Thyroid gland (tissue), 4 donors: ENCODE data around the gene DEK. TPM values are rescaled to one million over a fixed set of nuclear protein-coding genes. Genes with fewer than 3 reads are reported as not detected.
"Not testable (repeated sequence)": the region's sequence is repeated elsewhere in the genome, so short reads cannot be mapped to it uniquely, and the experiment has no call there.

Source experiments
- DNase-seq, 2 donors: peaks; one replicate each; pipeline ENCODE4 v3.0.0-alpha.2; 2019
- H3K27ac ChIP-seq, 3 donors: fragments of 200-600 bp; sonication (generic); 1 replicate in 2 of 3; 2 replicates in 1 of 3; pipeline ENCODE4 v1.5.1; 2016 to 2019; ENCODE audit warnings: mild to moderate bottlenecking in 1 of 3, moderate library complexity in 1 of 3
- H3K27me3 ChIP-seq: fragments of 200-600 bp; sonication (generic); one replicate; pipeline ENCODE4 v1.5.1; 2019
- H3K36me3 ChIP-seq, 2 donors: fragments of 200-600 bp; sonication (generic); one replicate each; pipeline ENCODE4 v1.5.1; 2016 to 2019
- H3K4me1 ChIP-seq, 2 donors: fragments of 200-600 bp; sonication (generic); one replicate each; pipeline ENCODE4 v1.5.1; 2017 to 2019
- H3K4me3 ChIP-seq, 3 donors: fragments of 200-600 bp; sonication (generic); replicated peaks in 1 of 3; 1 replicate in 2 of 3; 2 replicates in 1 of 3; pipeline ENCODE4 v1.5.1; 2016; ENCODE audit warnings: mild to moderate bottlenecking in 1 of 3
- H3K9me3 ChIP-seq: fragments of 200-600 bp; sonication (generic); one replicate; pipeline ENCODE4 v1.5.1; 2017
- POLR2A ChIP-seq, 2 donors: fragments of 450-650 bp; IDR thresholded peaks; one replicate each; pipeline ENCODE4 v1.6.1; 2017; ENCODE audit warnings: antibody characterized with exemption in 2 of 2, mild to moderate bottlenecking in 2 of 2, moderate library complexity in 1 of 2
- WGBS, 2 donors: methylation state at CpG; one replicate each; pipeline ENCODE4 v1.1.5; 2017; 5-methylcytosine and 5-hydroxymethylcytosine counted together
- intact Hi-C: fragments of 100-400 bp; cut with DNase I; formaldehyde crosslinking; loops from one replicate; pipeline ENCODE4 v1.15.1; 2023
- total RNA-seq, 4 donors: library from RNA; depleted of rRNA; stranded (reverse); fragments of >200 nt; gene quantifications; one replicate each; pipeline ENCODE4 v1.2.3, GENCODE V29; 2016
- TF ChIP-seq, protein P1 (sequence below), 6 experiments: fragments of 200-600 bp in 3 of 6; fragments of 450-650 bp in 3 of 6; sonication (generic) in 3 of 6; IDR thresholded peaks; one replicate each; pipeline ENCODE4 v1.5.1; 2016 to 2019; ENCODE audit warnings: antibody characterized with exemption in 6 of 6, mild to moderate bottlenecking in 2 of 6, inconsistent platforms in 1 of 6, moderate library complexity in 1 of 6

The DEK gene
- total RNA-seq, 4 donors from 2014 or later = 165 to 211 (median 207) TPM

DNA sequence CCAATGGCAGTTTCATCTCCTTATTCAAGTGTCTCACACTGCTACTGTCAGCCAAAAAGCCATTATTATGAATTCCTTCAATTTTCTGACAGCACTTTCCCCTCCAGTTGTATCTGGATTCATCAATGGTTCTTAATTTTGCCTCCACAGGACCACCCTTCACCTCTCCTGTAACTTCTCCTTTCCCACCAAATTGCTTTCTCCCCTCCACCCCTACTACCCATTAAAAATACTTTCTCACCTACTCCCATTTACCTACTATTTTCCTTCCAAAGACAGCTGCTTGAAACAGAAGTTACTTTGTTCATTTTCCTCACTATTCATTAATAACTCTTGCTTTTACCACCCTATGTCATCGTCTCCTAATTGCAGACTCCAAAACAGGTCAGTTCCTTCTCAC, 29.8 kb downstream of the DEK start:
- Histone ChIP-seq H3K9me3 (no peaks in the 10 kb centered on the region), H3K4me3 (no peak overlapping the region), H3K4me1 (no peaks in the 10 kb centered on the region), H3K27ac (no peak overlapping the region), H3K27me3 (no peaks in the 10 kb centered on the region), H3K36me3 (peaks cover 20 to 25% of the 10 kb centered on the region in 2 donors)
- TF ChIP-seq POLR2A (IDR thresholded peaks at IDR 0.05) = no peak
- TF ChIP-seq, protein P1, sequence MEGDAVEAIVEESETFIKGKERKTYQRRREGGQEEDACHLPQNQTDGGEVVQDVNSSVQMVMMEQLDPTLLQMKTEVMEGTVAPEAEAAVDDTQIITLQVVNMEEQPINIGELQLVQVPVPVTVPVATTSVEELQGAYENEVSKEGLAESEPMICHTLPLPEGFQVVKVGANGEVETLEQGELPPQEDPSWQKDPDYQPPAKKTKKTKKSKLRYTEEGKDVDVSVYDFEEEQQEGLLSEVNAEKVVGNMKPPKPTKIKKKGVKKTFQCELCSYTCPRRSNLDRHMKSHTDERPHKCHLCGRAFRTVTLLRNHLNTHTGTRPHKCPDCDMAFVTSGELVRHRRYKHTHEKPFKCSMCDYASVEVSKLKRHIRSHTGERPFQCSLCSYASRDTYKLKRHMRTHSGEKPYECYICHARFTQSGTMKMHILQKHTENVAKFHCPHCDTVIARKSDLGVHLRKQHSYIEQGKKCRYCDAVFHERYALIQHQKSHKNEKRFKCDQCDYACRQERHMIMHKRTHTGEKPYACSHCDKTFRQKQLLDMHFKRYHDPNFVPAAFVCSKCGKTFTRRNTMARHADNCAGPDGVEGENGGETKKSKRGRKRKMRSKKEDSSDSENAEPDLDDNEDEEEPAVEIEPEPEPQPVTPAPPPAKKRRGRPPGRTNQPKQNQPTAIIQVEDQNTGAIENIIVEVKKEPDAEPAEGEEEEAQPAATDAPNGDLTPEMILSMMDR (IDR thresholded peaks at IDR 0.05) = no peak
- intact Hi-C loops = no loop called here
- DNase-seq = no peak
- 92 to 93% methylated on average over 1 of the region's 1 CpG for WGBS, 2 donors

DNA sequence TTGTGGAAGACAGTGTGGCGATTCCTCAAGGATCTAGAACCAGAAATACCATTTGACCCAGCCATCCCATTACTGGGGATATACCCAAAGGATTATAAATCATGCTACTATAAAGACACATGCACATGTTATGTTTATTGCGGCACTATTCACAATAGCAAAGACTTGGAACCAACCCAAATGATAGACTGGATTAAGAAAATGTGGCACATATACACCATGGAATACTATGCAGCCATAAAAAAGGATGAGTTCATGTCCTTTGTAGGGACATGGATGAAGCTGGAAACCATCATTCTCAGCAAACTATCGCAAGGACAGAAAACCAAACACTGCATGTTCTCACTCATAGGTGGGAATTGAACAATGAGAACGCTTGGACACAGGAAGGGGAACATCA, 30.6 kb downstream of the DEK start:
- H3K27me3 ChIP-seq, DNase-seq, H3K9me3 ChIP-seq, intact Hi-C loops, H3K27ac ChIP-seq, H3K4me3 ChIP-seq, H3K4me1 ChIP-seq: not testable (repeated sequence)
- peaks cover 26 to 29% of the 10 kb centered on the region in 2 donors for H3K36me3 ChIP-seq
- WGBS, 2 donors = 94 to 99% methylated on average over 4 of the region's 4 CpGs

GRCh38 chr6:18231856-18232255, 32.5 kb downstream of the DEK start:
- intact Hi-C loops = not testable (repeated sequence)
- WGBS, 2 donors = 96 to 98% methylated on average over 7 of the region's 7 CpGs

GRCh38 chr6:18228590-18228989, 35.7 kb downstream of the DEK start:
- H3K9me3 ChIP-seq, intact Hi-C loops, H3K27ac ChIP-seq, H3K27me3 ChIP-seq, DNase-seq, H3K4me3 ChIP-seq: not testable (repeated sequence)
- WGBS, 2 donors = 93 to 98% methylated on average over 9 to 14 of the region's 14 CpGs
- peaks cover 19 to 30% of the 10 kb centered on the region in 2 donors for H3K36me3 ChIP-seq
- peaks cover 0 to 10% of the 10 kb centered on the region in 2 donors for H3K4me1 ChIP-seq

More at GRCh38 chr6:18231856-18232255, 32.5 kb downstream of the DEK start:
- H3K36me3 ChIP-seq = peaks cover 34 to 42% of the 10 kb centered on the region in 2 donors
- not testable (repeated sequence) for H3K4me3 ChIP-seq, H3K4me1 ChIP-seq, H3K27me3 ChIP-seq, H3K9me3 ChIP-seq, H3K27ac ChIP-seq, DNase-seq

GRCh38 chr6:18227166-18227565, 37.2 kb downstream of the DEK start:
- DNase-seq, H3K9me3 ChIP-seq, H3K4me3 ChIP-seq, H3K27me3 ChIP-seq, intact Hi-C loops: not testable (repeated sequence)
- H3K4me1 ChIP-seq = peaks cover 5 to 14% of the 10 kb centered on the region in 2 donors
- peaks cover 19 to 30% of the 10 kb centered on the region in 2 donors for H3K36me3 ChIP-seq
- H3K27ac ChIP-seq = peak overlapping the region in 1 of 3 donors; percentile 25
- WGBS, 2 donors = 90 to 96% methylated on average over 9 of the region's 9 CpGs

GRCh38 chr6:18226451-18227105, 37.8 kb downstream of the DEK start:
- H3K9me3 ChIP-seq, H3K27me3 ChIP-seq, intact Hi-C loops, H3K4me3 ChIP-seq: not testable (repeated sequence)
- H3K4me1 ChIP-seq = peaks cover 5 to 14% of the 10 kb centered on the region in 2 donors
- 75 to 87% methylated on average over 5 of the region's 5 CpGs for WGBS, 2 donors
- peak in 1 of 2 donors; percentile 36 for DNase-seq
- H3K36me3 ChIP-seq = peaks cover 21 to 31% of the 10 kb centered on the region in 2 donors
- peak overlapping the region in 2 of 3 donors; percentile 25 to 35 for H3K27ac ChIP-seq

DNA sequence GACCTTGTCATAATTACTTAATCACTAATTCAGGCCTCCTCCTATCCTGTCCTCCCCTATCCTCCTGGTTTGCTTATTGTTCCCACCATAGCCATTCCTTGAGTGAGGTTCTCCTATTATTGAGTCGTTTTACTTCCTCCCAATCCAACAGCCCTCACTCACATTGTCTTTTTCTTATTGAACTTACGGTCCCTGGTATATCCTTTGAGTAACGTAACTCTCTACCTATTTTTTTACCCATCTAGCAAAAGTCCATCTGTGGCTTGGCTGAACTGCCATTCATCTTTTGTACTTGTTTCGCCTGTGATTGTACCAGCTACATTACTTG, 43.1 kb downstream of the DEK start:
- DNase-seq = no peak
- intact Hi-C loops = no loop called here
- 94 to 97% methylated on average over 4 of the region's 4 CpGs for WGBS, 2 donors
- Histone ChIP-seq H3K27ac (no peak overlapping the region), H3K27me3 (no peaks in the 10 kb centered on the region), H3K4me1 (peaks cover 5 to 7% of the 10 kb centered on the region in 2 donors), H3K9me3 (no peaks in the 10 kb centered on the region), H3K36me3 (peaks cover 15 to 19% of the 10 kb centered on the region in 2 donors), H3K4me3 (no peak overlapping the region)
- no peak for TF ChIP-seq POLR2A (IDR thresholded peaks at IDR 0.05)
- TF ChIP-seq, protein P1 (IDR thresholded peaks at IDR 0.05) = no peak
